DOHH2 (cell line): ENCODE data around the gene IL23R.
"Not testable (repeated sequence)": the region's sequence is repeated elsewhere in the genome, so short reads cannot be mapped to it uniquely, and the experiment has no call there.

ENCODE experiments used
- H3F3A ChIP-seq: fragments of 200-600 bp; sonication (generic), shearing (Covaris generic); 2 replicates; pipeline ENCODE4 v1.6.0; 2016; ENCODE audit warnings: antibody characterized with exemption, mild to moderate bottlenecking; ENCODE audit not compliant: control insufficient read depth, insufficient read depth
- H3K27ac ChIP-seq: fragments of 200-600 bp; sonication (generic); 2 replicates; pipeline ENCODE4 v1.5.1; 2014; ENCODE audit warnings: low read depth, mild to moderate bottlenecking, low read length, moderate library complexity
- H3K27me3 ChIP-seq: fragments of 200-600 bp; sonication (generic); 2 replicates; pipeline ENCODE4 v1.6.1; 2014; ENCODE audit warnings: mild to moderate bottlenecking, low read length, mixed read lengths; ENCODE audit not compliant: control insufficient read depth
- H3K36me3 ChIP-seq: fragments of 200-600 bp; sonication (generic); 2 replicates; pipeline ENCODE4 v1.6.1; 2014; ENCODE audit warnings: mild to moderate bottlenecking, low read length, moderate library complexity, mixed read lengths; ENCODE audit not compliant: control insufficient read depth
- H3K4me1 ChIP-seq: fragments of 200-600 bp; sonication (generic); 2 replicates; pipeline ENCODE4 v1.6.1; 2014; ENCODE audit warnings: mild to moderate bottlenecking, low read length, mixed read lengths; ENCODE audit not compliant: control insufficient read depth
- H3K4me2 ChIP-seq: fragments of 200-600 bp; sonication (generic); 2 replicates; pipeline ENCODE4 v1.6.0; 2014; ENCODE audit warnings: mild to moderate bottlenecking, low read length, moderate library complexity
- H3K4me3 ChIP-seq: fragments of 200-600 bp; sonication (generic); 2 replicates; pipeline ENCODE4 v1.5.1; 2014; ENCODE audit warnings: mild to moderate bottlenecking, low read length, mixed read lengths
- H3K79me2 ChIP-seq: fragments of 200-600 bp; sonication (generic); 2 replicates; pipeline ENCODE4 v1.6.1; 2014; ENCODE audit warnings: mild to moderate bottlenecking, low read length, mixed read lengths; ENCODE audit not compliant: control insufficient read depth
- H3K9me2 ChIP-seq: fragments of 200-600 bp; sonication (generic); replicated peaks from 2 replicates; pipeline ENCODE4 v1.6.1; 2014; ENCODE audit warnings: mild to moderate bottlenecking, low read length, mixed read lengths; ENCODE audit not compliant: control insufficient read depth
- H3K9me3 ChIP-seq: fragments of 200-600 bp; sonication (generic); 2 replicates; pipeline ENCODE4 v1.6.1; 2014; ENCODE audit warnings: antibody characterized with exemption, low read length, mixed read lengths; ENCODE audit not compliant: control insufficient read depth, insufficient read depth
- H4K20me1 ChIP-seq: fragments of 200-600 bp; sonication (generic); 2 replicates; pipeline ENCODE4 v1.6.0; 2014; ENCODE audit warnings: low read depth, mild to moderate bottlenecking, antibody characterized with exemption, low read length, moderate library complexity; ENCODE audit not compliant: control insufficient read depth, insufficient read depth
- EZH2phosphoT487 ChIP-seq: fragments of 200-600 bp; sonication (generic); IDR thresholded peaks from 2 replicates; pipeline ENCODE4 v1.6.1; 2017; ENCODE audit warnings: borderline replicate concordance, mild to moderate bottlenecking, antibody characterized with exemption, low read length, moderate library complexity, mixed read lengths
- TF ChIP-seq, protein P1 (sequence below): fragments of 200-600 bp; sonication (generic); IDR thresholded peaks from one replicate; pipeline ENCODE4 v1.5.1; 2014; ENCODE audit warnings: antibody characterized with exemption, mild to moderate bottlenecking, low read depth, low read length; ENCODE audit not compliant: poor library complexity, severe bottlenecking

Gene IL23R

DNA sequence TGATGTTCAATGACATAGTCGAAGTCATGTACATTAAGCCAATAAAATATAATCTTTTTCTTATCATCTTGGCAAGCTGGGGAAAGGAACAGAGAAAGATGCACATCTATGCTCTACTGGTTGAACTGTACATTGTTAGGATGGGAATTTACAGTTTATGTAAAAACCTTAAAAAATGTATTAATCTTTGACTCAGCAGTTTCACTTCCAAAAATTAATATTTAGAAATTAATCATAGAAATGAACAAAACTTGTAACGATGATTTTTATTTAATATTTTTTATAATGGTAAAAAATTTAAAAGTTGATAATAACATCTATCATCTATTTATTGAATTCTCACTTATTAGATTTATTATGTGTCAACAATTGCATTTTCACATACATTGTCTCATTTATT, 25.8 kb upstream of the IL23R start:
- Histone ChIP-seq H3K27me3 (no peaks in the 10 kb centered on the region), H3K4me3 (no peak overlapping the region), H3K4me1 (0 out of 2 replicates have a peak, but pooled peaks cover 2% of the 10 kb centered on the region), H3F3A (0 out of 2 replicates have a peak, but pooled peaks cover 2% of the 10 kb centered on the region), H3K36me3 (no peaks in the 10 kb centered on the region), H3K9me2 (no peaks in the 10 kb centered on the region), H3K27ac (no peak overlapping the region), H3K9me3 (no peaks in the 10 kb centered on the region), H3K79me2 (no peaks in the 10 kb centered on the region), H4K20me1 (no peaks in the 10 kb centered on the region), H3K4me2 (no peak overlapping the region)
- TF ChIP-seq EZH2phosphoT487: no peak
- TF ChIP-seq, protein P1, sequence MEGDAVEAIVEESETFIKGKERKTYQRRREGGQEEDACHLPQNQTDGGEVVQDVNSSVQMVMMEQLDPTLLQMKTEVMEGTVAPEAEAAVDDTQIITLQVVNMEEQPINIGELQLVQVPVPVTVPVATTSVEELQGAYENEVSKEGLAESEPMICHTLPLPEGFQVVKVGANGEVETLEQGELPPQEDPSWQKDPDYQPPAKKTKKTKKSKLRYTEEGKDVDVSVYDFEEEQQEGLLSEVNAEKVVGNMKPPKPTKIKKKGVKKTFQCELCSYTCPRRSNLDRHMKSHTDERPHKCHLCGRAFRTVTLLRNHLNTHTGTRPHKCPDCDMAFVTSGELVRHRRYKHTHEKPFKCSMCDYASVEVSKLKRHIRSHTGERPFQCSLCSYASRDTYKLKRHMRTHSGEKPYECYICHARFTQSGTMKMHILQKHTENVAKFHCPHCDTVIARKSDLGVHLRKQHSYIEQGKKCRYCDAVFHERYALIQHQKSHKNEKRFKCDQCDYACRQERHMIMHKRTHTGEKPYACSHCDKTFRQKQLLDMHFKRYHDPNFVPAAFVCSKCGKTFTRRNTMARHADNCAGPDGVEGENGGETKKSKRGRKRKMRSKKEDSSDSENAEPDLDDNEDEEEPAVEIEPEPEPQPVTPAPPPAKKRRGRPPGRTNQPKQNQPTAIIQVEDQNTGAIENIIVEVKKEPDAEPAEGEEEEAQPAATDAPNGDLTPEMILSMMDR: no peak

DNA sequence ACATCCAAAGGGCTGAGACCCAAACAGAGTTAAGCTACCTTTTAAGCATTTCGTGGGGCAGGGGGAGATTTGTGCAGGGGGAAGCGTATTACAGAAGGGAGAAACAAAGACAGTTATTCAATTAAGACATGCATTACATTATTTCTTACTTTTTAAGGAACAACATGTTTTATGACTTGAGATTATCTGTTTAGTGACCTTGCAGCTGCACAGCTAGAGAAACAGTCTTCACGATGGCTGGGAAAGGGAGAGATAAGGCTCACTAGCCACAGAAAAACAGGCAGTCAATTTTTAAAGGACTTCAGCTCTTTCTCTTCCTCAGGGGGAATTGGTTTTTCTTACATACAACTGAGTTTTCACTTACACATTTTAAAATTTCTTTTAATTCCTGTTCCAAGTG, 24.4 kb upstream of the IL23R start:
- H3K4me2 ChIP-seq, H3F3A ChIP-seq: not testable (repeated sequence)

DNA sequence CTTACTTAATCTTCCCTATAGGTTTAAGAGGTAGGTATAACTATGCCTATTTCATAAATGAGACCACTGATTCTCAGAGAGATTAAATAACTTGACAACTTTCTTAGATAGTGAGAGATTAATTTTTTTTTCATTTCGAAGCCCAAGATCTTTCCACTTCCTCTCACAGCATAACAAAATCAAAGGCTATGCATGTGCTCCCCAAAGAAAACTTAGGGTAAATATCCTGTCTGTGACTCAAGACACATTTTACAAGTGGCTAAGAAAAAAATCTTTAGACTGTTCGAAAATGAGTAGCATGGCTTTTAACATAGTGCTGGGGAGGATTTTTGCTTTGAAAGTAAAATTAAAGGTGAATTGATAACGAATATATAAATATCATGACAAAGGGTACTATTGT, 23.3 kb upstream of the IL23R start:
- Histone ChIP-seq H3K9me3 (no peaks in the 10 kb centered on the region), H3F3A (no peaks in the 10 kb centered on the region), H3K27ac (no peak overlapping the region), H3K4me3 (no peak overlapping the region), H3K4me1 (0 out of 2 replicates have a peak, but pooled peaks cover 2% of the 10 kb centered on the region), H3K9me2 (no peaks in the 10 kb centered on the region), H3K27me3 (no peaks in the 10 kb centered on the region), H3K79me2 (no peaks in the 10 kb centered on the region), H3K36me3 (no peaks in the 10 kb centered on the region), H4K20me1 (no peaks in the 10 kb centered on the region), H3K4me2 (no peak overlapping the region)
- TF ChIP-seq, protein P1: no peak
- TF ChIP-seq EZH2phosphoT487: no peak

More for the DNA sequence above, 24.4 kb upstream of the IL23R start:
- not testable (repeated sequence) for H3K9me3 ChIP-seq, H3K79me2 ChIP-seq, H3K4me1 ChIP-seq, H3K27ac ChIP-seq, H3K4me3 ChIP-seq, H3K9me2 ChIP-seq, H4K20me1 ChIP-seq, H3K27me3 ChIP-seq, H3K36me3 ChIP-seq

DNA sequence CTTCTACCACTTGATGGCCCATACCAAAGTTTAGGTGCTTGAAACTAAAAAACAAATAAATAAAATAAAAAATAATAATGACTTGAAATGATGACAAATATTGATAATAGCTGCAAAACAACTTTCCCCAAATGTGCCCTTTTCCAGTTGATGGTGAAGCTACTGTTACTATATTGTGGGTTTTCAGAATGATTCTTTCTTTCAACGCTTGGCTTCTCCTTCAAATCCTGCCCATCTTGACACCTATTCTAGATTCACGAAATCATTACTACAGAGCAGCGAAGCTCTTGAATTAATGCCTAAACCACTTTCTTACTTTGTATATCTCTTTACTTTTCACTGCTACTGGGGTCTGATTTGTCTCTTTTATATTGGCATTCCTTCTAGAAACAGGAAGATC, 22.3 kb upstream of the IL23R start:
- no peaks in the 10 kb centered on the region for H3K79me2 ChIP-seq
- no peak overlapping the region for H3K4me3 ChIP-seq
- H4K20me1 ChIP-seq: no peaks in the 10 kb centered on the region
- H3K9me3 ChIP-seq: no peaks in the 10 kb centered on the region
- no peaks in the 10 kb centered on the region for H3K9me2 ChIP-seq
- H3K4me1 ChIP-seq: peaks cover 10% of the 10 kb centered on the region
- no peaks in the 10 kb centered on the region for H3K36me3 ChIP-seq
- H3K4me2 ChIP-seq: no peak overlapping the region
- no peaks in the 10 kb centered on the region for H3K27me3 ChIP-seq
- TF ChIP-seq, protein P1: no peak
- no peak for TF ChIP-seq EZH2phosphoT487
- no peaks in the 10 kb centered on the region for H3F3A ChIP-seq
- H3K27ac ChIP-seq: no peak overlapping the region
